GM12873 (cell line): ENCODE data around the gene GAREM1.

Experiments used
- TF ChIP-seq, protein P1 (sequence below): IDR thresholded peaks from 2 replicates; pipeline ENCODE4 v1.5.1; 2012; ENCODE audit warnings: low read depth, mild to moderate bottlenecking, moderate library complexity, low read length, control low read depth; ENCODE audit not compliant: insufficient read depth; ENCODE audit errors: missing control alignments

The GAREM1 gene

DNA sequence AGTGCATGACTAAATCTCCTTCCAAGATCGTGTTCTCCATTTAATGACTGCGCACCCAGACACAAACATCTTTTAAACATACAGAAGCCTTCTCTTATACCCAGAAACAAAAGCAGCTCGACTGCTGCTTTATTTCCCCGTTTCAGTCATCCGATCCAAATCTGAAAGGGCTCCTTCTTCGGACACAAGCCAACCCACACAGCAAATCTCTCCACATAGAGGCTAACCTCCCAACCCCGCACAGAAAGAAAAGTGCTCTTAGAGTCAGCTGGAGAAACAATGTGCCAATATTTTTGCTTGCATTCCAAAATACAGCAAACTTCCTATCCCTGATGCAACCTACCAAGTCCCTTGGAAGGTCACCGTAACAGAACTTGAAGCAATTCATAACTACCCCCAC is 29.1 kb downstream of the GAREM1 start:
- TF ChIP-seq, protein P1, sequence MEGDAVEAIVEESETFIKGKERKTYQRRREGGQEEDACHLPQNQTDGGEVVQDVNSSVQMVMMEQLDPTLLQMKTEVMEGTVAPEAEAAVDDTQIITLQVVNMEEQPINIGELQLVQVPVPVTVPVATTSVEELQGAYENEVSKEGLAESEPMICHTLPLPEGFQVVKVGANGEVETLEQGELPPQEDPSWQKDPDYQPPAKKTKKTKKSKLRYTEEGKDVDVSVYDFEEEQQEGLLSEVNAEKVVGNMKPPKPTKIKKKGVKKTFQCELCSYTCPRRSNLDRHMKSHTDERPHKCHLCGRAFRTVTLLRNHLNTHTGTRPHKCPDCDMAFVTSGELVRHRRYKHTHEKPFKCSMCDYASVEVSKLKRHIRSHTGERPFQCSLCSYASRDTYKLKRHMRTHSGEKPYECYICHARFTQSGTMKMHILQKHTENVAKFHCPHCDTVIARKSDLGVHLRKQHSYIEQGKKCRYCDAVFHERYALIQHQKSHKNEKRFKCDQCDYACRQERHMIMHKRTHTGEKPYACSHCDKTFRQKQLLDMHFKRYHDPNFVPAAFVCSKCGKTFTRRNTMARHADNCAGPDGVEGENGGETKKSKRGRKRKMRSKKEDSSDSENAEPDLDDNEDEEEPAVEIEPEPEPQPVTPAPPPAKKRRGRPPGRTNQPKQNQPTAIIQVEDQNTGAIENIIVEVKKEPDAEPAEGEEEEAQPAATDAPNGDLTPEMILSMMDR, result no peak

DNA sequence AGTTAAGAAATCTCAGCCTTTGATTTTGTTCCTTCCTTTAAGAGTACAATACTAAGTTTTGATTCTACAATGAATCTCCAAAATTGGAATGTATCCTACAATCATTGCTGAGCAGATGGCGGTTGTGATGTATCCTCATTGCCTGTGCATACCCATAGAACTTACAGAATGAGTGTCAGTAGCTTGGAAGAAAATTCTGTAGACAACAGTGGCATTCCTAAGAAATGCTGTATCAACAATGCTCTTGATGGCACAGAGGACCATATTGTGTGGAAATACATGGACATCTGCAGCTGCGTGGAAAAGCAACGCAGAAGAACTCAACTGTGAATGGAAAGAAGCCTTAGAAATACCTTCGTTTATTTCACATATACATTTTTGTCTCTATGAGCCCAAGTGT is 30.2 kb downstream of the GAREM1 start:
- TF ChIP-seq, protein P1, result no peak

DNA sequence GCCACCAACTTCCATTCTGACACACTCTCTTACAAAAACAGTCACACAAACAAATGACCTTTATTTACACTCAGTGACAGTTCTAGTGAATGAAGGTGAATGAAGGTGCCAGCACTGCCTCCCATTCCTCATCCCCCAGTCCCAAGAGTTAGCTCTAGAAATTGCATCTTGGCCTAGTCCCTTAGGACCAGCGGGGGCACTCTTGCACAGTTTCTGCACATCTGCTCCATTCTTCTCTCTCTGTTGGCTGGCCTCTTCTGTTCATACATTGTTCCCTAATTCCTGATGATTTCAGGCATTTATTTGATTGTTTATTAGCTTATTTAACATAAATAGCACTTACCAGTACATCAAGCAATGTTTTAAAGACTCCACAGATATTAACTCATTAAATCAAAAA is 30.9 kb downstream of the GAREM1 start:
- TF ChIP-seq, protein P1, result peak; percentile 13

DNA sequence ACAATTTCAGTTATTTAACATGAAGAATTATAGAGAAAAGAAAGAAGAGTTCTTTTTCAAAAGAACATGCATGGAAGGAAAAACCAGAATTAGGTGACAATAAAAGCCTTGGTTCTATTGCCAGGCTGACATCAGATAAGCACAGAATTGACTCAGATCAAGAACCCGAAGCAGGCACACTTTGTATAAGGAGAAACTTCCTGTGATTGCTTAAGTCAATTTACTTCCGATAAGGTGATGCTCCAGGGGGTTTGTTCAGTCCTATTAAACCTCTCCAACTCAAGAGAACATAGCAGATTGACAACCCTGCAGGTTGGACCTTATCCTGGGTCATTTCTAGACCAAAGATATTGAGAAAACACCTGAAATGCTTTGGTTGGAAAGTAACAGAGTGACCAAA is 31.4 kb downstream of the GAREM1 start:
- TF ChIP-seq, protein P1, result no peak

DNA sequence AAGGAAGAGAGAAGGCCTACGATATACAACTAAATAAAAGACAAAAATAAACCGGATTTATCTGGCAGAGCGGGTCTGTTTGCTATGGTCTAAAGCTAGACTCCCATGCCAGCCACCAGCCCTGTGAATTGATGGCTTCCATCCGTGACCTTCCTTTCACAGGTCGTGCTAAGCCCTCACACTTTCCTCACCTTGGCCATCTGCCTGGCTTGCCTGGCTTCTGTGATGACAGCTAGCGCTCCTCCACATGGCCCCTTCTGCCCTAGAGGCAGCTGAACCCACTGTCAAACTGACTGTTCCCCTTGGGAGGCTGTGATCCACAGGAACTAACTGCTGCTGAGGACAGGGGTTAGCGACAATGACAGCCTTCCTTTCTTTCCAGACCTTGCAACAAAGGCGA is 32.5 kb downstream of the GAREM1 start:
- TF ChIP-seq, protein P1, result no peak

DNA sequence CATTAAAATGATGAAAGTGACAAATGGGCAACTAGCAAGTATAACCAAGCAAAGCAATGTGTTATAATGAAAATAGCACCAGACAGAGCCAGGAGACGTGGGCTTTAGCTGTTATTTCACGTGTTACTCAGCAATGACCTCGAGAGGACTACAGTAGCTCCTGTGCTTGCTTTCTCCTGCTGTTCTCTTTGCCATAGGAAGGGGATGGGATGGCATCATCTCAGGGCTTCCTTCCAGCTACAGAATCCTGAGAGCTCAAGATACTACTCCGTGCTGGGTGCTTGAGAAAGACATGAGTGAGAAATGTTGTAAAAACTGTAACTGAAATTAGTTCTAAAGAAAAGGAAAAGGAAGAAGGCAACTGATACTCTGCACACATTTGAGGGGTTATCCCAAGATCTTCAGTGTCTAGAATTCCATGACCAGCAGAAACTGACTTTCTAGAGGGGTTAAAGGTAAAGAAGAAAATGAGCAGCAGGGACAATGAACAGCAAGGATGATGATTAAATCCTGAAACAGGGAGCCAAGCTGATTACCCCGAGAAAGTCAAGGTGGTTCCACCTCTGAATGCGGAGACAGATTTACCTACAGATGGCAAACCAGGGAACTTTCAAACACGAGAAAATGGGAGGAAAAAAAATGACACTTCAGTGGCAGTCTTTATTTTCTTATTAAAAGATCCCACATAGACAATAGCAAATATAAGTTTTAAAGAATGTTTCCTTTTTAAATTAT is 33.4 kb downstream of the GAREM1 start:
- TF ChIP-seq, protein P1, result no peak

DNA sequence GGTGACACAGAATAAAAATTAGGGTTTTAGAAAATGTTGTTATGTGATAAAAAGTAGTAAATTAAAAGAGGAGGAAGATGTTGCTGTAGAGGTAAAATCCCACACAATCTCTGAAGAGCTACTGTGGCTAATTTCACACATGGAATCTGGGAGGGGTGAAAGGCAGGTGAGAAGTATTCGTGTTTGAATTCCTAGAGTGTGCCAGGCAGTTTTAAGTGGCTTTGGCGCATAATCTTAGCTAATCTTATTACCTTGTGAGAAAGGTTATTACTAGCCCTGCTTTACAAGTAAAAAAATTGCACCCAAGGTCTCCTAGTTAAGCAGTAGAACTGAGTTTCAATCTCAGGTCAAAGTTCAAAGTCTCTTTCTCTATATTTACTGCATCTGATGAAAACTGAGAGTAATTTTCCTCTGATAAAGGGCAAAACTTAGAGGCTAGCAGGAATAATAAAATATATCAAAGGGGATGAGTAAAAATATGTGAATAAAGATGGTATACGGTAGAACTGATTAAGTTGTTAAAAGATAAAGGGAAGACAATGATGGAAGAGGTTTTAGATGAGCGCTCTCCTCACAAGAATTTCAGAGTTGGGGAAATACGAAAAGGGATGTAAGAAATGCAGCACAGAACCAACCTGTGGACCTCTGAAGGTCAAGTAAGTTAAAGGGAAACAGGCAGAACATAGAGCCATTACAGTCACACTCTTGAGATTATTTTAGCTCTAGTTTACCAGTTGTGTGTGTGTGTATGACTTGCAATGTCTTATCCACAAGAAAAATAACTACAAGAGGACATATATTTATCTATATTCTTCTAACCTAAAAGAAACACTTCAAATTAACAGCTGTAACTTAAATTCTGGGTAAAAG is 34.8 kb downstream of the GAREM1 start:
- TF ChIP-seq, protein P1, result no peak
